NCI-H2171 treated with DMSO at 0.1 percent for 48 hours (cell line): ENCODE measurements around the gene CSN3.
A peak's percentile ranks its signal among the peaks of the same experiment; 100 is the strongest.
"Not testable (repeated sequence)": the region's sequence is repeated elsewhere in the genome, so short reads cannot be mapped to it uniquely, and the experiment has no call there.

Source experiments
- DNase-seq: peaks from one replicate; lab custom pipeline; 2025; lab: John Stamatoyannopoulos, UW

The CSN3 gene, protein sequence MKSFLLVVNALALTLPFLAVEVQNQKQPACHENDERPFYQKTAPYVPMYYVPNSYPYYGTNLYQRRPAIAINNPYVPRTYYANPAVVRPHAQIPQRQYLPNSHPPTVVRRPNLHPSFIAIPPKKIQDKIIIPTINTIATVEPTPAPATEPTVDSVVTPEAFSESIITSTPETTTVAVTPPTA

DNA sequence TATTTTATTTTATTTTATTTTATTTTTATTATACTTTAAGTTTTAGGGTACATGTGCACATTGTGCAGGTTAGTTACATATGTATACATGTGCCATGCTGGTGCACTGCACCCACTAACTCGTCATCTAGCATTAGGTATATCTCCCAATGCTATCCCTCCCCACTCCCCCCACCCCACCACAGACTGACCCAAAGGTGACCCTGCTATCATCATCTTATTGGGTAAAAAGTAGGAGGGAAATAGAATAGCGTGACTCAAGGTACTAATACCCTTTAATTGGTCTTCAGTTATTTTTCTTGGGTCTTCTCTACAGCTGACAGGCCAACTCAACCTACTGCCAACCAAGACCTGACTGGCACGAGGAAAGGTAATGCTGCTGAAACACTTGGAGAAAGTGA lies at the start of gene CSN3:
CSN3 (plus strand) TSS at position 301 of the 400 bp plus-strand sequence. CDS start 2,223 bp downstream, outside the sequence.
- DNase-seq, result not testable (repeated sequence)

DNA sequence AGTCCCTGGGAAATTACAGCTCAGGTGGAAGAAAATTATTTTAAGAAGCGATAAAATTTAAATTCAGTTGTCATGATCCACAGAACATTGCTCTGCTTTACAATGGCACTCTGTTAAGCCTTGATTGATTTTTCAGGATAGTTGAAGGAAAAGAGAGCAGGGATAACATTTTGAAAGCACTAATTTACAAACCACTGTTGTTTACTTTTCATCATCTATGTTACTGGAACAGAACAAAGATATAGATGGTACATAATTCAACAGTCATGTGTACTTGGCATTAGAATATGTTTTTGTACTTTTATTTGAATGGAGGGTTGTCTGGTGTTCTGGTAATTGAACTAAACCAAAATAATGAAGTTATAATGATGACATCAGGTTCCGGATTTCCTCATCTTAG lies 49.5 kb upstream of the CSN3 start:
- DNase-seq, result no peak

DNA sequence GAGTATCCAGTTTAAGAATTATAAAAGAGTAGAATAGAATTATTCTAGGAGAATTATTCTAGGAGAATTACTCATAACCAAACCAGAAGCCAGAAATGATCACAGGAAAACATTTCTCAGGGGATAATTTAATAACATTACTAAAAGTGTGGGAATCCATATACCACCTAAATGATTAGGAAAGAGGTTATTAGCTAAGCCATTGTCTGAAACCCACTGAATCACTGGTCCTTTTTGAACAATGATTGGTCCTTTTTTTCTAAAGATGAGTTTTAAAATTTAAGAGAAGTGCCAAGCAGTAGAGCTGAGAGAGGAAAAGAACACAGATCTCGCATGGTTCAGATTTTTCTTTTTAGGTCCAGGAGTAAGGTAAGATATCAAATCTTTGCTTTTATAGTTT lies 47.0 kb upstream of the CSN3 start, which contains the start of gene ODAM:
ODAM (plus strand) TSS at position 301 of the 400 bp plus-strand sequence. CDS start 819 bp downstream, outside the sequence.
- no peak for DNase-seq

DNA sequence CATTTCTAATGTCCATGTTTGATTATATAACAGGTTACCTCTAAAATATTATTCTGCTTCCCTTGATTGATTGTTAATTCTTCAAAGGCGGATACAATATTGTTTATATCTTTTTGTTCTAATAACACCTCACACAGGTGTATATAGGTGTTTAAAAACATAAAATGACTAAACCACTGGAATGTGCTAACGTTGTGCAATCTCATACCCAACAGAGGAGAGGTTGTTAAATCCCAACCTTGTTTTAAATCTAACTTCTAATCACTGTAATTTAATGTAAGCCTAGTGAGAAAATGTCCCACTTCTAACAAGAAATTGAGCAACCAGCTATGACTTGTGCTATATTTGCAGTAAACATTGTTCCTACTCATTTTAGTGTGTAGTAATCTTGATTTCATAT lies 45.5 kb upstream of the CSN3 start:
- no peak for DNase-seq

DNA sequence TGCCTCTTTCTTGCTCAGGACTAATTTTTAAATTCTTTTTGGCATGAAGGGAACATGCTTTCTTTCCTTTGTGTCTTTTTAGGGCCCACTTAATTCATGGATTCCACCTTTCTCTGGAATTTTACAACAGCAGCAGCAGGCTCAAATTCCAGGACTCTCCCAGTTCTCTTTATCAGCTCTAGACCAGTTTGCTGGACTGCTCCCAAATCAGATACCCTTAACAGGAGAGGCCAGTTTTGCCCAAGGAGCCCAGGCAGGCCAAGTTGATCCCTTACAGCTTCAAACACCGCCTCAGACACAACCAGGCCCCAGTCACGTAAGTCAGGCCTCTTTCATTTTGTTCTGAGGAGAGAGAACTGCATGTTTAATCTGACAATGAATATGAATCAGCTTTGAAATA lies 44.6 kb upstream of the CSN3 start:
- DNase-seq, result no peak

DNA sequence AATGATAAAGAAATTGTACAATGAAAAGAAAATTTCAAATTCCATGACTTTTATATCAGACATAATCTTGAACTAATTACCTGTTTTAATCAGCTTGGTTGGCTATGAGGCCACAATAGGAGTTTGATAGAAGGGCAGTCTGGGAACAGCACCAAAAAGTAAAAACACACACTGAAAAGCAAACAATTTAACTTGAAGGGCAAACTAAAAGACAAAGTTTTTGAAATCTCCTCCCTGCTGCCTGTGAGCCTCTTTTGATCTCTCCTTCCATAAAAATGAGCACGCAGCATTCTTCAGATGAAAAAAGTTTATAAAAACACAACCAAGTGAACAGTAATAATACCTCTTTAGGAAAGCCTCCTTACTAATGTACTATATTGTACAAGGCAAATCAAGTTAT lies 38.8 kb upstream of the CSN3 start:
- DNase-seq, result no peak

DNA sequence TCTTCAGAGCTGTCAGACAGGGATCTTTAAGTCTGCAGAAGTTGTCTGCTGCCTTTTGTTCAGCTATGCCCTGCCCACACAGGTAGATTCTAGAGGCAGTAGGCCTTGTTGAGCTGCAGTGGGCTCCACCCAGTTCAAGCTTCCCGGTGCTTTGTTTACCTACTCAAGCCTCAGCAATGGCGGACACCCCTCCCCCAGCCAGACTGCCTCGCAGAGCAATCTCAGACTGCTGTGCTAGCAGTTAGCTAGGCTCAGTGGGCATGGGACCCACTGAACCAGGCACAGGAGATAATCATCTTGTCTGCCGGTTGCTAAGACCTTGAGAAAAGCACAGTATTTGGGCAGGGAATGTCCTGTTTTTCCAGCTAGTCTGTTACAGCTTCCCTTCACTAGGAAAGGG lies 29.6 kb upstream of the CSN3 start:
- not testable (repeated sequence) for DNase-seq

DNA sequence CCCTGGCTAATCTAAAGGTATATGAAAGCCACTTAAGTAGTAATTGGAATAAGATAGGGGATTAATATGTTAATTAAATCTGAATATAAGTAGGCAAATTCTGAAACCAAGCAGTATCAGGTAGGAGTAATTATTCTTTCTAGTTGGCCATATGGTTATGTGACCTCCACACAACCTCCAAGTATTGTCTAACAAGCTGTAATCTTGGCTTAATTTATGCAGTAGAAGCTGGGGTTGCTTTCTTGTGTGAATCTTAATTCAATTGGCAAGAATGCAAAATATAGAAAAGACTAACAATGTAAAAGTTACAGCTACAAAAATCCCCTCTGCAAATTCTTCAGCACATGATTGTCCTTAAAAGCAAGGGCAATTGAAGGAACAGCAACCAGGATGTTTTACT lies 26.3 kb upstream of the CSN3 start:
- DNase-seq, result not testable (repeated sequence)

DNA sequence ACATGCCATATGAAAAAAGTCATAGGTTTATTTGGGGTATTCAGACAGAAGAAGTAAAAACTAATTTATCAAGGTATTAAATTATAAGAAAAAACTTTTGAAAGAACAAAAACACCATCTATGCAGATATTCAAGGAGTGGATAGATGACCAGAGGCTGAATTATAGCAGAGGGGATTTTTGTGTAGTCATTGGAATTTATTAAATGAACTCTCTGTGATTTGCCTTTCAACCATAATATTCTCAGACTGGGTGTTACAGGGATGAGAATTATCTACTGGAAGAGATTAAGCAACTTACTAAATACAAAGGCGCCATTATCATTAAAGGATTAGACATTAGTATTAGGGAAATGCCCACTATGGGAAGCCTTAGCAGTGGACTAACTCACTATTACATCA lies 25.8 kb upstream of the CSN3 start:
- not testable (repeated sequence) for DNase-seq

DNA sequence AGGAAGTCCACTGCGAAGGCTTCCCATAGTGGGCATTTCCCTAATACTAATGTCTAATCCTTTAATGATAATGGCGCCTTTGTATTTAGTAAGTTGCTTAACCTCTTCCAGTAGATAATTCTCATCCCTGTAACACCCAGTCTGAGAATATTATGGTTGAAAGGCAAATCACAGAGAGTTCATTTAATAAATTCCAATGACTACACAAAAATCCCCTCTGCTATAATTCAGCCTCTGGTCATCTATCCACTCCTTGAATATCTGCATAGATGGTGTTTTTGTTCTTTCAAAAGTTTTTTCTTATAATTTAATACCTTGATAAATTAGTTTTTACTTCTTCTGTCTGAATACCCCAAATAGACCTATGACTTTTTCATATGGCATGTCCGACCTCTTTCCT lies 21.0 kb upstream of the CSN3 start:
- not testable (repeated sequence) for DNase-seq

DNA sequence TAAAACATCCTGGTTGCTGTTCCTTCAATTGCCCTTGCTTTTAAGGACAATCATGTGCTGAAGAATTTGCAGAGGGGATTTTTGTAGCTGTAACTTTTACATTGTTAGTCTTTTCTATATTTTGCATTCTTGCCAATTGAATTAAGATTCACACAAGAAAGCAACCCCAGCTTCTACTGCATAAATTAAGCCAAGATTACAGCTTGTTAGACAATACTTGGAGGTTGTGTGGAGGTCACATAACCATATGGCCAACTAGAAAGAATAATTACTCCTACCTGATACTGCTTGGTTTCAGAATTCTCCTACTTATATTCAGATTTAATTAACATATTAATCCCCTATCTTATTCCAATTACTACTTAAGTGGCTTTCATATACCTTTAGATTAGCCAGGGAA lies 20.6 kb upstream of the CSN3 start:
- not testable (repeated sequence) for DNase-seq

DNA sequence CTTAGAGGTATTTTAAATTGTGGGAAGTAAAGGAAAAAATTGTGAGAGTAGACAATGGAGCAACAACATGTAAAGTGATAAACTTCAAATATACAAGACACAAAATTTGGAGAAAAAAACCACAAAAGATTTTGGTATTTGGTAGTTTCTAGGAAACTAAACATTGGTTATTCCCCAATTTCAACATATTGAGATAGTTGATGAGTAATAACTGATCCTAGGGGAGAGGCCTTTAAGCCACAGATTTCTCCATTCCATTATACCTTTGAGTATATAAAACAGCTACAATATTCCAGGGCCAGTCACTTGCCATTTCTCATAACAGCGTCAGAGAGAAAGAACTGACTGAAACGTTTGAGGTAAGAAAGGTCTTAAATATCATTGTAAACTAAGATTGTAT lies 16.6 kb upstream of the CSN3 start, which contains the start of gene FDCSP:
FDCSP (plus strand) TSS at position 301 of the 400 bp plus-strand sequence. CDS start 5,071 bp downstream, outside the sequence.
- DNase-seq, result no peak

DNA sequence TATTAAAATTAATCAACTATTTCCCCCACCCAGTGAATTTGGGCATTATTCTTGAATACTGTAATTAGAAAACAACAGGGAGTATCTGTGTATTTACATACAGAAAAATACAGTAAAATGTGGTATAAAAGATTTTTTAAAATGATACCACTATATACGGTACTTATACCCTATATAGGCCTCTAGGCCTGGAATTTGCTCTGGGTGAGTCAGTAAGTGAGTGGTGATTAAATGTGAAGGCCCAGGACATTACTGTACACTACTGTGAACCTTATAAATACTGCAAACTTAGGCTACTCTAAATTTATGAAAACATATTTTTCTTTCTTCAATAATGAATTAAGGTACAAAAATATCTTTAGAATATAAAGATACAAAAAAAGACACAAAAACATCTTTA lies 6.3 kb upstream of the CSN3 start:
- DNase-seq, result no peak

DNA sequence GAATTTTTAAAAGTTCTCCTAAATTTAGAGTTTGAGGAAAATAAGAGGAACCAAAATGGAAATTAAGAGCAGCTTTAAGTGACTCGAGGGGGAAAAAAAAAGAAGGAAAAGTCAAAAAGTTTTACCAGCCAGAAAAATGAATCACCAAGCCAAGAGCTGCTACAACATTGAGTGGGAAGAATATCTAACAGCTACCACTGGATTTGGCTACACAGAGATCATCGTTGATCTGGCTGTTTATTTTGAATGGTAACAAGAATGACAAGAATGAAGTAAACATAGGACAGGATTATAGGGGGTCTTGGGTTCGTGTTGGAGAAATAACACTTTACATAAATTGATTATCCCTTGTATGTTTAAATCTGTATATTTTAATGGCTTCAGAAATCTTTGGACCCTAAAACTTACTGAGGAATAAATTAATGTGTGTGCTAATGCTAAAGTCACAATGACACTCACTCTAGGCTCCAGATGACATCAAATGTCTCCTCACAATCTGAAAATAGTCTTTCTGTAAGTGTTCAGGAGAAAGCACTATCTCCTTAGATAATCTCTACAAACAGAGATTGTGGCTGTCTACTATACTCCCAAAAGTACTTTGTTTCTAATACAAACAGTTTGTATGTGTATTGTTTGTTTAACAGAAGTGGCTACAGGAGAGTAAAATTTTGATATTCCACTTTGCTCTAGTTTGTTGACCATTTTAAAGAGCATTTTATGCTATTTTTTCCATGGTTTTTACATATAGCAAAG lies 3.1 kb upstream of the CSN3 start:
- no peak for DNase-seq

DNA sequence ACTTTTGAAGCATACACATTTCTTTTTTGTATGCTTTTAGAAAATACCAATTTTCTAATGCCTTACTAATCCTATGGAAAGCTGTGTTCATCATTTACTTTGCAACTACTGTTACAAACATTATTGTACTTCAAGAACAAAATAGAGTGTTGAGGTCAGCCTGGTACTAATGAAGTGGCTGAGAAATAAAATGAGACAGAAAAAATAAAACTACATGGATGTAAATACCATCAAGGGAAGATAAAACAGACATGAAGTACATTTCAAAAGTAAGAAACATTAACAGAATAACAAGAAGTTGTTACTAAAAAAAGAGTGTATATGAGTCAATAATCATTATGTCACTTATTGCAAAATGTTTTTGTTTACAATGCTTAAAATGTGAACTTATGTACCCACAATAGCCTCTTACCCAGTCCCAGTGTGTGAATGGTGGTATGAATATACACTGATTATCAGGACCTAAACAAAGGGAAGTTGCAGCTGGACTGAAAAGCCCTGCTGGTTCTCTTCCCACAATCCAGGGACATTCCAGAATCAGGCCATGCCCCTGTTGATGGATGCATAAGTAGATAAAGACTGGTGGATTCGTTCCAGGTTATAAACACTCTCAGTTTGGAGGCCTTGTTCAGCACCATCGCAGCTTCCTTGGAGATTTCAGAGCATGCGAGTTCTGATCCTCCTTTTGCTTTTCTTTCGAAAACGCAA lies 2.4 kb upstream of the CSN3 start:
- DNase-seq, result no peak

DNA sequence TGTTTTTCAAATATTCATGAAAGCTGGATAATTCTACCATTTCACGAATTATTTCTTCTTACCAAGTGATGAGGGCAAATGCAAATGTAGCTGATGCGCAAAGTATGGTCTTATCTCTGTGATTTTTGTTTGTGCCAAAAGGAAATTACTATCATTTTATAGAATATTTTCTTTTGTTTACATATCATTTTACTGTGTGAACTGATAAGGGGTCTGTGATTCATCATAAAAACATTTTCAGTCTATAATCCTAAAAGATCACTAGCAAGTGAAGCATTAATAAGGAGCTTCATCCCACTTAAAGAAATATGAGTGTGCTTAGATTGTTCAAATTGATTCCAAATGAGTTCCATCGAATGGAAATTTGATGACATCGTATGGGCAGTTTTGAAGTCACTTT lies 694 bp downstream of the CSN3 start:
- DNase-seq, result no peak

DNA sequence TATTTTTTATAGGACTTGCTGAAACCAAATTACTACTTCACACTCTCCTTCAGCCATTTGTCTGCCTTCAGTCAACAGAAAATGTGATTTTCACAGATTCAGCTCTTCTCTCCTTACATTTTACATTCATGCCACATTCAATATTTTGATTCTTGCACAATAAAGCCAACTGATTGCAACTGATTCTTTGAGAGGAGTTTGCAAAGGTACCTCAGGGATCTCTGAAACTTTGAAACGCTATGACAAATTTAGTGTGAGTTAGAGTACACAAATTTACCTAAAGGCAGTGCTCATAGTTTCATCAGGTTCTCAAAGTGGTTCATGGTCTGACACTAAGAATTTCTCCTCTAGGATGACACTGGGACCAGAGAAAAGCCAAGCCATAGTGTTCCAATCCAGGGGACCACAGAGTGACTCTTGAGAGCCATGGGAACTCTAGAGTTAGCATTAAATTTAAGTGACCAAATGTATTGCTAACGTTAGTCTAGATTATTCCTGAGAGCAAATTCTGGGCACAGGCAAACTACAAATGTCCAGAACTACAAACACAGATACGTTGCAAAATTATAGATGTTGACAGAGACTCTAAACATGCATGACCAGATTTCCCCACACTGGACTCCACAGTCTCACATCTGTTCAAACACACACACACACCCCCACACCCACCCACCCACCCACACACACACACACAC lies 9.0 kb downstream of the CSN3 start:
- no peak for DNase-seq

DNA sequence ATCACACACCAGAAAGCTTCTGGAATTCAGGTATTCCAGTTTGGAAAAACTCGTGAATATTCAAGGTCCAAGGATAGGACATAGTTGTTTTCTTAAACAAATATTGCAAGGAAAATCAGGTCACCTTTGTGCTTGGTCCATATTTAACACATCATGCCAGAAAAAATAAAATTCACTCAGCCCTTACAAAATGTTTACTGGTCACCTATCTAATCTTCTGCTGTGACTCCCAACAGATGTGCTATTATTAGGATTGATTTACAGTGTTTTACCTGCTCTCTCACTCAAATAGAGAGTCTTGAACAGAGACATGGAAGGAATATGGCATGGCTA lies 9.5 kb downstream of the CSN3 start:
- DNase-seq, result no peak

DNA sequence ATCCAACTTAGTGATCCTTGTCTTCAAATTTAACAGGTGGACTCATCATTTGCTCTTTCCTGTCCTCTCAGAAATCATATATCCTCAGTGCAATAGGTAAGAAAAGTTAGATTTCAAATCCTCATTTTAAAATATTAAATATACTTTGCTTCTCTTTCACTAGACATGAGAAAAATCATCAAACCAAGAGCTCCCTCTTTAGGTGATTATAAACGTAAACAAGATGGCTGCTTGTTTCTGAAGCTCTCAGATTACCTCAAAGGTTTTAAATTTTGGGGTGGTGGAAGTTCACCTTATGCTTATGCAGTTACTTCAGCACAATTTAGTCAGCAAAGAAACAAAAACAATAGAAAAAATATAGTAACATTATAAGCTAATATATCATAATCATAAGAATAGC lies 27.3 kb downstream of the CSN3 start:
- DNase-seq, result peak; percentile 4

DNA sequence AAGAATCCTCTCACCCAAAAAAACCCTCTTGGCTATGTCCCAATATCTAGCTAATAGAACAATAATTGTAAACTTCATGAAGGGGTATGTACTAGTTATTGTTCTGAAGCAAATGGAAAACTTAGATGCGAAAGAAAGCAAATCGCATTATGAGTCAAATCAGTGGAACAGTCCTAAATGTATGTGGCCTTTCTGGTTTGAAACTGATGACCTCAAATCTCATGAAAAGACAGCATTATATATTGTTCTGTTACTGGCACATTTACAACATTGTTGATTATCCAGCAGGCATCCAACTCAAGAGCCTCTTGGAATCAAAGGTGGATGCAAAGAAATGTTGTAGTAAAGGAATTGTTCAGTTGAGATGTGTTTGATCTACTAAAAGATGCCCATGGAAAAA lies 34.7 kb downstream of the CSN3 start:
- DNase-seq, result no peak

DNA sequence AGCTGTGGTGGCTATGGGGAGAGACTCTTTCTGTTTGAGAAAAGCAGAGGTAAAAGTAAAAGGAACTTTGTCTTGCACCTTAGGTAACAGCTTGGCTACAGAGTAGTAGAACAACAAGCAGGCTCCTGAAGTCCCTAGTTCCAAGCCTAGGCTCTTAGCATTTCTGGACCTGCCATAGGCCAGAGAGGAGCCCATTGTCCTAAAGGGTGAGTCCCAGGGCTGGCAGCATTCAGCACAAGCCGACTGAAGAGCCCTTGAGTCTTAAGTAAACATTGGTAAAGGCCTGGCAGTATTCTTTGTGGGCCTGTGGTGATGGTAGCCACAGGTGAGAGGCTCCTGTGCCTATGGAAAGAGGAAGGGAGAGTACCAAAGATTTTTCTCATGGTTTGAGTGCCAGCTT lies 38.2 kb downstream of the CSN3 start:
- no peak for DNase-seq

DNA sequence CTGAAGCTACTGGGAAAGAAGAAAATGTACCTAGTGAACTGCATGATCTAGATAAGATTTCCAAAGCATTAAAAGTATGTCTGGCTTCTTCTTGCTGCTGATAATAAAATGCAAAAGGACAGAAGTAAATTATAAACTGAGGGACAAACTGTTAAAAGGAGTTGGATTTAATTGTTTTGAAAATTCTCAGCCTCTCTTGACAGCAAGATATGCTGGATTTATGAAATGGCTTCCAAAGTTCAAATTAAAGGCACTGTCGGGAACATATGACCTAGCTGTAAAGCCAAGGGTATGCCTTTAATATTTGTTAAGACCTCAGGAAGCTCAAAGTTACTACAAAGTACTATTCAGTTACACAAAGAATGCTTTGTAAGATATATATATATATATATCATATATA lies 46.3 kb downstream of the CSN3 start:
- no peak for DNase-seq

DNA sequence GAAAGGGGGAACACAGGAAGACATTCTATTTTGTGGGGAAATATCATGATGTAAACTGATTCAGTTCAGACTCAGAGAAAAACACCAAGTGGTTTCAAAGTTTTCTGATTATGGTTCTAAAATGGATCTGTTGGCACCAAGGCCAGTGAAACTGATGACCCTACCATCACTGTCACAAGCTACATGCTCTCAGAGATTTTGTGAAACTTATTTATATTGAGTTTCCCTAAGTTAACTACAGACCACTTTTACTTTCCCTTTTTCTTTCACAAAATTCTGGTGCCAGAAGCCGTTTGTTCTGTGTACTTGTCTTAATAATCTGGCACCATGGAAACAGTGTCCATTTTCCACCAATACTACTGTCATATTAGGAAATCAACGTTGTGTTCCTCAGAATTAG lies 48.9 kb downstream of the CSN3 start:
- no peak for DNase-seq
